HepG2 (cell line): Measurements from ENCODE around the gene FAM117B. TPM values are rescaled to one million over a fixed set of nuclear protein-coding genes. Genes with fewer than 3 reads are reported as not detected.
A peak's percentile ranks its signal among the peaks of the same experiment; 100 is the strongest.

Experiments
- ATAC-seq: fragments of 200-7000 bp; cut with Tn5 transposase; 3 replicates; pipeline ENCODE4 v1.9.1; 2020; ENCODE audit warnings: mild to moderate bottlenecking, moderate library complexity
- BruUV-seq: library from RNA; stranded (reverse); fragments of 400-500 nt; replicated peaks from 2 replicates; lab custom pipeline; 2021; lab: Mats Ljungman, UMichigan
- CTCF ChIA-PET: fragments of 300-600 bp; formaldehyde crosslinking; extraction: SDS; loops from one replicate; lab custom pipeline; 2021; ENCODE audit warnings: low total read pairs, inconsistent platforms, low intra/inter-chr PET ratio; lab: Yijun Ruan, JAX
- POLR2A ChIA-PET: fragments of 350-600 bp; sonication (Branson Sonifier 250); formaldehyde crosslinking; loops from one replicate; lab custom pipeline; 2020; ENCODE audit warnings: antibody characterized with exemption, inconsistent platforms; lab: Yijun Ruan, JAX
- DNase-seq: peaks from one replicate; pipeline ENCODE4 v3.0.0-alpha.2; 2015; ENCODE audit warnings: low spot score
- FAIRE-seq: peaks from 3 replicates; lab custom pipeline; 2011; peaks lifted over from hg19 to GRCh38; lab: Jason Lieb, UNC
- H2AFZ ChIP-seq: one replicate; pipeline ENCODE4 v1.6.1; 2011; ENCODE audit warnings: low read length, inconsistent platforms
- H3K27ac ChIP-seq: fragments of 300-600 bp; 3 replicates; pipeline ENCODE4 v1.8.0; 2011; ENCODE audit warnings: mixed run types, mild to moderate bottlenecking, mixed read lengths, low read length, inconsistent platforms; ENCODE audit not compliant: insufficient read depth; ENCODE audit errors: extremely low read length
- H3K27me3 ChIP-seq, 2 experiments: fragments of 200-600 bp in 1 of 2; 2 replicates in 1 of 2; 3 replicates in 1 of 2; pipeline versions ENCODE4 v1.6.0 to v1.8.0; 2011; ENCODE audit warnings: low read length in 2 of 2, mild to moderate bottlenecking in 2 of 2, moderate library complexity in 2 of 2, inconsistent platforms in 1 of 2; ENCODE audit not compliant: insufficient read depth in 2 of 2, control insufficient read depth in 1 of 2
- H3K36me3 ChIP-seq, 2 experiments: fragments of 200-600 bp in 1 of 2; replicated peaks in 1 of 2; 2 replicates in 1 of 2; 3 replicates in 1 of 2; pipeline versions ENCODE4 v1.5.1 to v1.8.0; 2011; ENCODE audit warnings: low read length in 2 of 2, inconsistent platforms in 1 of 2; ENCODE audit not compliant: insufficient read depth in 2 of 2, control insufficient read depth in 1 of 2
- H3K4me1 ChIP-seq: 2 replicates; pipeline ENCODE4 v1.5.1; 2012; ENCODE audit warnings: low read length, inconsistent platforms; ENCODE audit not compliant: insufficient read depth
- H3K4me2 ChIP-seq: 2 replicates; pipeline ENCODE4 v1.6.0; 2011; ENCODE audit warnings: low read depth, low read length, inconsistent platforms
- H3K4me3 ChIP-seq, 3 experiments: fragments of 200-600 bp in 1 of 3; sonication (generic), shearing (Covaris generic) in 1 of 3; replicated peaks in 1 of 3; 2 replicates each; pipeline ENCODE4 v1.5.1; 2011 to 2016; ENCODE audit warnings: low read length in 3 of 3, inconsistent platforms in 2 of 3, low read depth in 2 of 3, mild to moderate bottlenecking in 2 of 3, control low read depth in 1 of 3, mixed read lengths in 1 of 3; ENCODE audit not compliant: insufficient read depth in 1 of 3
- H3K79me2 ChIP-seq: one replicate; pipeline ENCODE4 v1.6.1; 2011; ENCODE audit warnings: low read length, inconsistent platforms; ENCODE audit not compliant: insufficient read depth
- H3K9ac ChIP-seq: 2 replicates; pipeline ENCODE4 v1.6.0; 2011; ENCODE audit warnings: mild to moderate bottlenecking, low read depth, low read length, inconsistent platforms; ENCODE audit not compliant: insufficient read depth
- H3K9me3 ChIP-seq: 2 replicates; pipeline ENCODE4 v1.5.1; 2012; ENCODE audit warnings: mild to moderate bottlenecking, low read length
- H4K20me1 ChIP-seq: 2 replicates; pipeline ENCODE4 v1.6.0; 2011; ENCODE audit warnings: inconsistent platforms, mild to moderate bottlenecking, low read length, moderate library complexity; ENCODE audit not compliant: insufficient read depth
- FOSL2 ChIP-seq: sonication (generic); formaldehyde crosslinking; IDR thresholded peaks from 2 replicates; pipeline ENCODE4 v1.4.0; 2020; ENCODE audit warnings: missing genetic modification reagents
- GZF1 ChIP-seq: sonication (generic); formaldehyde crosslinking; IDR thresholded peaks from 2 replicates; pipeline ENCODE4 v1.5.1; 2020; ENCODE audit warnings: mild to moderate bottlenecking, missing genetic modification reagents
- IRX3 ChIP-seq: sonication (generic); formaldehyde crosslinking; IDR thresholded peaks from 2 replicates; pipeline ENCODE4 v1.8.1; 2023; ENCODE audit warnings: mild to moderate bottlenecking, low read depth, missing genetic modification reagents, borderline replicate concordance
- KLF15 ChIP-seq: sonication (generic); formaldehyde crosslinking; IDR thresholded peaks from 2 replicates; pipeline ENCODE4 v1.8.1; 2023; ENCODE audit warnings: borderline replicate concordance, mild to moderate bottlenecking, inconsistent platforms, missing genetic modification reagents, mixed read lengths
- NR2F1 ChIP-seq, 2 experiments: fragments of 450-650 bp in 1 of 2; formaldehyde crosslinking in 1 of 2; IDR thresholded peaks; 2 replicates each; pipeline versions ENCODE4 v1.5.0 to v1.6.1; 2016 to 2020; ENCODE audit warnings: mild to moderate bottlenecking in 1 of 2, missing compliant biosample characterization in 1 of 2, missing genetic modification reagents in 1 of 2, moderate library complexity in 1 of 2
- NRL ChIP-seq: sonication (generic); formaldehyde crosslinking; IDR thresholded peaks from 2 replicates; pipeline ENCODE4 v1.5.0; 2020; ENCODE audit warnings: missing genetic modification reagents, mild to moderate bottlenecking, moderate library complexity, borderline replicate concordance
- PREB ChIP-seq: sonication (generic); formaldehyde crosslinking; IDR thresholded peaks from 2 replicates; pipeline ENCODE4 v1.4.0; 2020; ENCODE audit warnings: missing genetic modification reagents
- RBAK ChIP-seq: sonication (generic); formaldehyde crosslinking; IDR thresholded peaks from 2 replicates; pipeline ENCODE4 v1.5.1; 2020; ENCODE audit warnings: mild to moderate bottlenecking, missing genetic modification reagents
- SALL1 ChIP-seq: sonication (generic); formaldehyde crosslinking; IDR thresholded peaks from 2 replicates; pipeline ENCODE4 v1.8.0; 2022; ENCODE audit warnings: mild to moderate bottlenecking, missing genetic modification reagents
- ZNF160 ChIP-seq: sonication (generic); formaldehyde crosslinking; IDR thresholded peaks from 2 replicates; pipeline ENCODE4 v1.8.0; 2022; ENCODE audit warnings: mild to moderate bottlenecking, inconsistent platforms, missing genetic modification reagents
- ZNF235 ChIP-seq: sonication (generic); formaldehyde crosslinking; IDR thresholded peaks from 2 replicates; pipeline ENCODE4 v1.8.1; 2023; ENCODE audit warnings: mild to moderate bottlenecking, missing genetic modification reagents, borderline replicate concordance
- ZNF282 ChIP-seq: fragments of 450-650 bp; IDR thresholded peaks from 2 replicates; pipeline ENCODE4 v1.6.1; 2018; ENCODE audit not compliant: partially characterized antibody
- ZNF460 ChIP-seq: sonication (generic); formaldehyde crosslinking; IDR thresholded peaks from 2 replicates; pipeline ENCODE4 v1.5.1; 2020; ENCODE audit warnings: missing genetic modification reagents, mild to moderate bottlenecking, borderline replicate concordance
- ZNF468 ChIP-seq: sonication (generic); formaldehyde crosslinking; IDR thresholded peaks from 2 replicates; pipeline ENCODE4 v1.8.0; 2022; ENCODE audit warnings: mild to moderate bottlenecking, moderate library complexity, missing genetic modification reagents
- ZNF564 ChIP-seq: sonication (generic); formaldehyde crosslinking; IDR thresholded peaks from 2 replicates; pipeline ENCODE4 v1.8.1; 2023; ENCODE audit warnings: mild to moderate bottlenecking, missing genetic modification reagents
- WGBS: methylation state at CpG from one replicate; pipeline ENCODE4 v1.1.6; 2017; ENCODE audit warnings: low lambda C conversion rate; 5-methylcytosine and 5-hydroxymethylcytosine counted together
- in situ Hi-C: cut with HindIII; loops from 2 replicates; pipeline ENCODE4 v1.10.0; 2017; ENCODE audit warnings: low pct_unique_long_range_greater_than_20kb; ENCODE audit not compliant: extremely low pct_ligation_motif_present
- intact Hi-C: fragments of 100-400 bp; cut with micrococcal nuclease; formaldehyde crosslinking; loops from one replicate; pipeline ENCODE4 v1.10.0; 2022; ENCODE audit not compliant: unreplicated experiment
- polyA plus RNA-seq, 8 experiments: library from polyadenylated mRNA; depleted of rRNA in 3 of 8; stranded (reverse) in 7 of 8; unstranded in 1 of 8; fragments of >200 nt; fragmentation: Illumina TruSeq in 4 of 8; extraction: Trizol in 4 of 8; gene quantifications; 2 replicates each; pipeline versions ENCODE4 v1.2.1 to v1.2.3, GENCODE V29; 2011 to 2016; ENCODE audit warnings: low read depth in 4 of 8, missing spikeins in 1 of 8, mixed read lengths in 1 of 8; ENCODE audit not compliant: insufficient read depth in 1 of 8
- total RNA-seq, 5 experiments: library from RNA; depleted of rRNA; stranded (reverse); fragments of >200 nt; fragmentation: Illumina TruSeq; extraction: Trizol; gene quantifications; 2 replicates each; pipeline ENCODE4 v1.2.3, GENCODE V29; 2016; ENCODE audit warnings: low read depth in 1 of 5

The FAM117B gene
- total and polyA plus RNA-seq, 2 of the 13 experiments (the other 11 are each of a cell fraction or from before 2014, with no cell fraction given): 5.8 to 11.0 TPM

- no peak overlapping the region for H3K4me2 ChIP-seq
- peaks cover 17% of the 10 kb centered on the region; the same call in 1 of the 2 replicates for H3K9me3 ChIP-seq
- intact Hi-C loops (loop anchor here (10.0 kb wide), 1 partner anchor 159 kb away; no protein-coding TSS in a partner anchor), in situ Hi-C loops (no loop called here)
- no peak for DNase-seq
- CTCF ChIA-PET: no interaction called here
- POLR2A ChIA-PET: no interaction called here
- no peak for FAIRE-seq
- H2AFZ ChIP-seq: no peak overlapping the region
- H4K20me1 ChIP-seq: no peaks in the 10 kb centered on the region
- H3K4me3 ChIP-seq: no peak overlapping the region
- ATAC-seq: no peak
- H3K4me1 ChIP-seq: no peaks in the 10 kb centered on the region
- TSS peak; percentile 16 for BruUV-seq
- peaks cover 6 to 30% of the 10 kb centered on the region in 2 experiments for H3K36me3 ChIP-seq
- no peak overlapping the region for H3K9ac ChIP-seq
- no peaks in the 10 kb centered on the region for H3K79me2 ChIP-seq
- no peak overlapping the region for H3K27ac ChIP-seq
- H3K27me3 ChIP-seq: no peaks in the 10 kb centered on the region
- 97% methylated on average over 1 of the region's 1 CpG for WGBS
- TF ChIP-seq ZNF282: no peak
- peak; percentile 97 for TF ChIP-seq ZNF160 (CRISPR knock-in tag)
Measured at GRCh38 chr2:202743613-202744012, 108.8 kb downstream of the FAM117B start.

- Histone ChIP-seq H2AFZ (no peak overlapping the region), H3K4me3 (no peak overlapping the region), H3K27me3 (no peaks in the 10 kb centered on the region), H3K9ac (no peak overlapping the region), H3K27ac (no peak overlapping the region)
- in situ Hi-C loops: no loop called here
- WGBS: 89% methylated on average over 2 of the region's 2 CpGs
- TF ChIP-seq KLF15 (CRISPR knock-in tag): no peak
- peak; percentile 62 for TF ChIP-seq FOSL2 (CRISPR knock-in tag)
- TF ChIP-seq PREB (CRISPR knock-in tag): no peak
- TF ChIP-seq ZNF235 (CRISPR knock-in tag): no peak
- TF ChIP-seq IRX3 (CRISPR knock-in tag): no peak
- no peak for TF ChIP-seq GZF1
- no peak for TF ChIP-seq ZNF460 (CRISPR knock-in tag)
- no peak for TF ChIP-seq NRL (CRISPR knock-in tag)
- no peak for TF ChIP-seq ZNF468 (CRISPR knock-in tag)
- no peak for TF ChIP-seq ZNF564 (CRISPR knock-in tag)
- no peak for TF ChIP-seq SALL1 (CRISPR knock-in tag)
- no peak for TF ChIP-seq RBAK (CRISPR knock-in tag)
- 0 out of 4 replicates have a peak, but pooled peaks of 1 of the 2 experiments have one; percentile 39 for TF ChIP-seq NR2F1 (CRISPR knock-in tag; IDR thresholded peaks at IDR 0.05)
- TF ChIP-seq, all 625 proteins: peak for 2
- no TSS peak for BruUV-seq
- Histone ChIP-seq H3K9me3 (no peaks in the 10 kb centered on the region), H3K36me3 (peaks cover 0 to 7% of the 10 kb centered on the region in 2 experiments; a peak in 2 of 5 replicates), H4K20me1 (no peaks in the 10 kb centered on the region), H3K79me2 (no peaks in the 10 kb centered on the region), H3K4me2 (no peak overlapping the region), H3K4me1 (peaks cover 15% of the 10 kb centered on the region; the same call in 1 of the 2 replicates)
- DNase-seq: no peak
- no peak for ATAC-seq
- intact Hi-C loops: loop anchor here (10.0 kb wide), 1 partner anchor 165 kb away; no protein-coding TSS in a partner anchor
- ChIA-PET CTCF (no interaction called here), POLR2A (no interaction called here)
- no peak for FAIRE-seq
Measured at GRCh38 chr2:202749477-202749876, 114.7 kb downstream of the FAM117B start.
